Ectodermal cell (in vitro differentiated cells): ENCODE results near the gene LSM14A.

Source experiments
- H3K27ac ChIP-seq: 2 replicates; pipeline ENCODE4 v1.7.0; 2013; ENCODE audit warnings: mild to moderate bottlenecking, low read depth, low read length; ENCODE audit not compliant: insufficient read depth, poor library complexity, severe bottlenecking
- H3K27me3 ChIP-seq: 2 replicates; pipeline ENCODE4 v1.7.0; 2013; ENCODE audit warnings: mild to moderate bottlenecking, low read length; ENCODE audit not compliant: insufficient read depth, control insufficient read depth, poor library complexity, severe bottlenecking
- H3K36me3 ChIP-seq: one replicate; pipeline ENCODE4 v1.7.0; 2013; ENCODE audit warnings: low read length; ENCODE audit not compliant: control insufficient read depth, insufficient read depth
- H3K4me1 ChIP-seq: one replicate; pipeline ENCODE4 v1.7.0; 2013; ENCODE audit warnings: low read length; ENCODE audit not compliant: control insufficient read depth, insufficient read depth
- H3K4me3 ChIP-seq: 2 replicates; pipeline ENCODE4 v1.7.0; 2013; ENCODE audit warnings: low read depth, low read length, control low read depth; ENCODE audit not compliant: insufficient read depth
- H3K9me3 ChIP-seq: 2 replicates; pipeline ENCODE4 v1.7.0; 2013; ENCODE audit warnings: mild to moderate bottlenecking, low read length, moderate library complexity; ENCODE audit not compliant: control insufficient read depth
- WGBS, 2 experiments: methylation state at CpG; one replicate each; pipeline ENCODE4 v1.1.7; 2013; ENCODE audit warnings: missing lambda C conversion rate in 2 of 2; 5-methylcytosine and 5-hydroxymethylcytosine counted together

The LSM14A gene

DNA sequence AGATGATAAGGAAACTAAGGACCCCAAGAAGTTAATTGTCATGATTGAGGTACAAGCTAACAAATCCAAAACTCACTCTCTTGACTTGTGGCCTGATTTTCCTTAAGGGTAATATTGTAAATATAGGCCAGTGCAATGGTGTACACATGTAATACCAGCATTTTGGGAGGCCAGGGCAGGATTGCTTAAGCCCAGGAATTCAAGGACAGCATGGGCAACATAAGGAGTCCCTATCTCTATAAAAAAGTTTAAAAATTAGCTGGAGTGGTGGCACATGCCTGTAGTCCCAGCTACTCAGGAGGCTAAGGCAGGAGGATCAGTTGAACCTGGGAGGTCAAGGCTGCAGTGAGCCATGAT is 53.3 kb downstream of the LSM14A start:
- Histone ChIP-seq H3K9me3 (no peaks in the 10 kb centered on the region), H3K4me3 (no peak overlapping the region), H3K27me3 (no peaks in the 10 kb centered on the region), H3K27ac (no peak overlapping the region), H3K4me1 (no peaks in the 10 kb centered on the region), H3K36me3 (peaks cover 64% of the 10 kb centered on the region)

DNA sequence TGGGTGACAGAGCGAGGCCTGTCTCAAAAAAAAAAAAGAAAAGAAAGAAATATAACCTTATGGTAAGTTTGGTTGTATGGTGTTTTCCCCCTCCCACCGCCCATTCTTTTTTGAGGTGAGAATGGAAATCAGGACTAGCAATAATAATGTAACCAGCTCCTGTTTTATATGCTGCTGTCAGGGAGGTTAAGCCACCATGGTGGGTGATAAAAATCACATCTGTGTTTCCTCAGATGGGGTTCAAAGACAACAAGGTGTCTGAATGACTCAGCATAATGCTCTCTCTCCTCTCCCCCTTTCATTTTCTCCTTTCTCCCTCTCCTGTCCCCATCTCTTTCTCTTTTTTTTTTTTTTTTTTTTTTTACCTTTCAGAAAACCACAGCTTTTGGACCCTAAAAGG is 53.7 kb downstream of the LSM14A start:
- Histone ChIP-seq H3K27me3 (no peaks in the 10 kb centered on the region), H3K27ac (no peak overlapping the region), H3K36me3 (peaks cover 62% of the 10 kb centered on the region), H3K9me3 (no peaks in the 10 kb centered on the region), H3K4me1 (no peaks in the 10 kb centered on the region), H3K4me3 (no peak overlapping the region)
- WGBS, 2 experiments: 96 to 97% methylated on average over 2 of the region's 2 CpGs

DNA sequence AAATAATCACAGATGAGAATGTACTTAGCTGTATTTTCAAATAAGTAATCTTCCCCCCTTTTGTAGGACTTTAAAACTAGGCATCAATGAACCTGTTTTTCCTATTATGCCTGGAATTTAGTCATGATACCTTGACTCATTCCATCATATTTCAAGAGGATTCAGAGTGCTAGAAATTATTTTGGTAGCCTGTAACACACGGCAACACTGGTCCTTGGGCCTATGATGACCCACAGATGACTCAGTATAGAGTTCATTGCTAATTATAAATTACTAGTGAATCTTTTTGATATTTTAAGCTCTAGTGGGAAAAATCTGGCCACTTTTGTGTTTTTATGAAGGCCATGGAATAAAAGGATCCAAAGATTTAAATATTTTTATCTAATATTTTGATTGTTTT is 56.0 kb downstream of the LSM14A start:
- H3K4me1 ChIP-seq: no peaks in the 10 kb centered on the region
- peaks cover 40% of the 10 kb centered on the region for H3K36me3 ChIP-seq

DNA sequence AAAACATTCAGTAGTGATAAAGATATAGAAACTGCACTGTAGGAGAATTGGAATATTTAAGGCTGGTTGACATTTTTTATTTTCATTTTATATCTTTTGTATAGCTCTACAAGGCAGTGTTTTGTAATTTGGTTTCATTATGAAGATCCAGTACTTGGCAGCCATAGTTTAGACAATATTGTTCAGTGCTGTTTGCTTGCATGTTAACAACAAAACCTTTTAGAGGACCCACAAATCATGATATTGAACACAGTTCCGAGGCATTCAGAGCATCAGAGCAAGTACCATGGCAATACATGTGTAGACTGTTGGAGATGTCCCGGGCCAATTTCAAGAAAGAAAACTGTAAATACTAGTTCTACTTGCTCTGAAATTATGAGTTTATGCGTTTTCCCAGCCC is 56.5 kb downstream of the LSM14A start:
- Histone ChIP-seq H3K4me1 (no peaks in the 10 kb centered on the region), H3K36me3 (peaks cover 36% of the 10 kb centered on the region)

More for the DNA sequence above, 56.0 kb downstream of the LSM14A start:
- Histone ChIP-seq H3K27ac (no peak overlapping the region), H3K4me3 (no peak overlapping the region), H3K27me3 (no peaks in the 10 kb centered on the region), H3K9me3 (no peaks in the 10 kb centered on the region)
- WGBS, 2 experiments: 100% methylated on average over 1 of the region's 1 CpG

DNA sequence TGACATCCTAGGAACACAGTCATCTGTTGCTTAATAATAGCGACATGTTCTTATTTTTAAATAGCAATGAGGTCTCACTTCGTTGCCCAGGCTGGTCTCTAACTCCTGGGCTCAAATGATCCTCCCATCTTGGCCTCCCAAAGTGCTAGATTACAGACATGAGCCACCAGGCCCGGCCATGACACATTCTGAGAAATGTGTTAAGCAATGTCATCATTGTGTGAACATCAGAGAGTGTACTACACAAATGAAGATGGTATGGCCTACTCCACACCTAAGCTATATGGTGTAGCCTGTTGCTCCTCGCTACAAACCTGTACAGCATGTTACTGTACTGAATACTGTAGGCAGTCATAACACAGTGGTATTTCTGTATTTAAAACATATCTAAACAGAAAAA is 57.4 kb downstream of the LSM14A start:
- Histone ChIP-seq H3K27me3 (no peaks in the 10 kb centered on the region), H3K27ac (no peak overlapping the region), H3K9me3 (no peaks in the 10 kb centered on the region), H3K36me3 (peaks cover 26% of the 10 kb centered on the region), H3K4me3 (no peak overlapping the region), H3K4me1 (no peaks in the 10 kb centered on the region)
- 93 to 95% methylated on average over 4 of the region's 4 CpGs for WGBS, 2 experiments

More for the DNA sequence above, 56.5 kb downstream of the LSM14A start:
- Histone ChIP-seq H3K27me3 (no peaks in the 10 kb centered on the region), H3K27ac (no peak overlapping the region), H3K4me3 (no peak overlapping the region), H3K9me3 (no peaks in the 10 kb centered on the region)
- WGBS, 2 experiments: 97 to 99% methylated on average over 3 of the region's 3 CpGs

DNA sequence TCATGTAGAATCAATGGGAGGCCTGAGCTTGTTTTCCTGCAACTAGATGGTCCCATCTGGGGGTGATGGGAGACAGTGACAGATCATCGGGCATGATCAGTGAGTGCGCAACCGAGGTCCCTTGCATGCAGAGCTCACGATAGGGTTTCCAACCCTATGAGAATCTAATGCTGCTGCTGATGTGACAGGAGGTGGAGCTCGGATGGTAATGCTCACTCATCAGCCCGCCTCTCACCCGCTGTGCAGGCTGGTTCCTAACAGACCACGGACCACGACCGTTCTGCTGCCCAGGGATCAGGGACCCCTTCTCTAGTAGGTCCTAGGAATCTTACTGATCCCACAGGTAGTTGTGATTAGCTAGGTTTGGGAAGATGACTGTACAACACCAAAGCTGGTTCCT is 58.5 kb downstream of the LSM14A start:
- no peak overlapping the region for H3K4me3 ChIP-seq

DNA sequence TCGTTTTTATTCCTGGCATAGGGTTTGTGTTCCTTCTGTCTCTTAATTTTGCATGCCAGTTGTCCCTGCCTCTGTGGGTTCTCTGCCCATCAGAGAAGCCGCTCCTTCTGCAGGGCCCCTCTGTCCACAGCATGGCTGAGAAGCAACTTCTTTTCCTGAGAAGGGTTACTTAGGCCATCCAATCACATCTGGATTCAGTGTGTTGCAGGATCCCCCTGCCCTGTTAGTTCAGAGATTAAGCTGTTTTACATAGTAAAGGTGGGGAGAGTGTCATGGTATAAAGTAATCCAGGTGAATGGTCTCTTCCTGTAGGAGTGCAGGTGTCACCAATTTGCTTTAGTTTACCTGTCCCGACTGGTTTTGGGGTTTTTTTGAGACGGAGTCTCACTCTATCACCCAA is 59.1 kb downstream of the LSM14A start:
- peaks cover 20% of the 10 kb centered on the region for H3K36me3 ChIP-seq
- H3K27me3 ChIP-seq: no peaks in the 10 kb centered on the region
- 92 to 94% methylated on average over 4 of the region's 4 CpGs for WGBS, 2 experiments
- no peaks in the 10 kb centered on the region for H3K4me1 ChIP-seq
- no peaks in the 10 kb centered on the region for H3K9me3 ChIP-seq
- H3K4me3 ChIP-seq: no peak overlapping the region
- no peak overlapping the region for H3K27ac ChIP-seq

More for the DNA sequence above, 58.5 kb downstream of the LSM14A start:
- H3K9me3 ChIP-seq: no peaks in the 10 kb centered on the region
- H3K36me3 ChIP-seq: peaks cover 20% of the 10 kb centered on the region
- no peaks in the 10 kb centered on the region for H3K27me3 ChIP-seq
- no peaks in the 10 kb centered on the region for H3K4me1 ChIP-seq
- WGBS, 2 experiments: 84 to 86% methylated on average over 10 of the region's 10 CpGs
- H3K27ac ChIP-seq: no peak overlapping the region

DNA sequence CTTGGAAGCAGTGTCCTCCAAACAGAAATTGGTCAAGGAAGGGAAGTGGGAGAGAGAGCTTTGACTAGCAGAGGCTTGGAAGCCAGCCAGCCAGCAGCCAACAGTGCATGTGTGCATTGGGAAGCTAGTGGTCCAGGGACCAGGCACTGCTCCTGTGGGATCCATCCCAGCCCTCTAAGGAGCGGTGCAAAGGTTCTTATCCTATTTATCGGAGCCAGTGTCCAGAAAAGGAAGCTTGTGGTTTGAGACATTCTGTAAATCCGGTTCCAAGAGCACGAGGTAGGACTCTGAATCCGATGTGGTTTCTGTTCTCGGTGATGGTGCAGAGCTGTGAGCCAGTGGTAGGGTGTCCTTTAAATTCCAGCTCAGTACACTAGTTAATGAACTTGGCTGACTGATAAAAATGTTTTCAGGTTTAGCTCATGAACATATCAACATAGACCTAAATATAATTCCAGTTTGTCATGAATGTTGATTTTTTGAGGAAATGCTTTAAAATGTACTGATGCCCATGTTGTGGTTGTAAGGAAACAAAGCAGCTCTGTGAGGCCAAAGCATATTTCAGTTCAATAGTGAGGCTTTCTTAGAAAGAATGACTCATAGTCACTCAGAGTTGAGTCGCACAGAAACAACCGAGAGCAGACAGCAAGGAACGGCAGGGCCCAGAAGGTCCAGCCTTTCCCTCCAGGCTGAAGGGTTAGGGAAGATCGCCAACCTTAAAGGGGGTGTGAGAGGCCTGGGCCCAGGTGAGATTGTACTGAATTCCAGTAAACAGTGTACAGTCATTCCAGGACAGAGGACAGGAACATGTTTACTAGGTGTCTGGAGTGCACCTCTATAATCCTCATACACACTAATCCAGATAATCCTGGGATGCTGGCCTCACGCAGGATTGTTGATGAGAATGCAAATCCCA is 60.5 kb downstream of the LSM14A start:
- Histone ChIP-seq H3K9me3 (no peaks in the 10 kb centered on the region), H3K4me1 (no peaks in the 10 kb centered on the region), H3K36me3 (peaks cover 10% of the 10 kb centered on the region), H3K27ac (no peak overlapping the region), H3K27me3 (no peaks in the 10 kb centered on the region), H3K4me3 (no peak overlapping the region)
- 83 to 85% methylated on average over 11 of the region's 11 CpGs for WGBS, 2 experiments

DNA sequence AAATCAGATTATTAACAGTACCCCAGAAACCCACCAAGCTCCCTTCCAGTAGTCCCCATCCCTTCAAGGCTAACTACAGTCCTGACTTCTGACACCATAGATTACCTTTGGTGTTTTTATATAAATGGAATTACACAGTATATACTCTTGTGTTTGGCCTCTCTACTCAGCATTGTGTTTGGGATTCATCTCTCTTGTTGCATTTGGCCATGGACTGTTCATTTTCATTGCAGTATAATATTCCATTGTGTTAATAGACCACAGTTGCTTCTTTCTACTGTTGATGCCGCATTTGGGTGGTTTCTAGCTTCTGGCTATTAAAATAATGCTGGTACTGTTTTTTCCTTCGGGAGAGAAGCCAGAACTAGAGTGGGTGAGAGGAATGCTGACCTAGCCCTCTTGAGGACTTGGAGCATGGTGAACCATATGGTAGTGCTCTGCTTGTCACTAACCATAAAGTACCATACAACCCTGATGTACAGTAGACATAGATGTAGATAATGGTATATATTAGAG is 63.2 kb downstream of the LSM14A start:
- Histone ChIP-seq H3K4me1 (no peaks in the 10 kb centered on the region), H3K27ac (no peak overlapping the region), H3K4me3 (no peak overlapping the region), H3K36me3 (no peaks in the 10 kb centered on the region), H3K27me3 (no peaks in the 10 kb centered on the region), H3K9me3 (no peaks in the 10 kb centered on the region)
- WGBS, 2 experiments: 94 to 96% methylated on average over 2 of the region's 2 CpGs

DNA sequence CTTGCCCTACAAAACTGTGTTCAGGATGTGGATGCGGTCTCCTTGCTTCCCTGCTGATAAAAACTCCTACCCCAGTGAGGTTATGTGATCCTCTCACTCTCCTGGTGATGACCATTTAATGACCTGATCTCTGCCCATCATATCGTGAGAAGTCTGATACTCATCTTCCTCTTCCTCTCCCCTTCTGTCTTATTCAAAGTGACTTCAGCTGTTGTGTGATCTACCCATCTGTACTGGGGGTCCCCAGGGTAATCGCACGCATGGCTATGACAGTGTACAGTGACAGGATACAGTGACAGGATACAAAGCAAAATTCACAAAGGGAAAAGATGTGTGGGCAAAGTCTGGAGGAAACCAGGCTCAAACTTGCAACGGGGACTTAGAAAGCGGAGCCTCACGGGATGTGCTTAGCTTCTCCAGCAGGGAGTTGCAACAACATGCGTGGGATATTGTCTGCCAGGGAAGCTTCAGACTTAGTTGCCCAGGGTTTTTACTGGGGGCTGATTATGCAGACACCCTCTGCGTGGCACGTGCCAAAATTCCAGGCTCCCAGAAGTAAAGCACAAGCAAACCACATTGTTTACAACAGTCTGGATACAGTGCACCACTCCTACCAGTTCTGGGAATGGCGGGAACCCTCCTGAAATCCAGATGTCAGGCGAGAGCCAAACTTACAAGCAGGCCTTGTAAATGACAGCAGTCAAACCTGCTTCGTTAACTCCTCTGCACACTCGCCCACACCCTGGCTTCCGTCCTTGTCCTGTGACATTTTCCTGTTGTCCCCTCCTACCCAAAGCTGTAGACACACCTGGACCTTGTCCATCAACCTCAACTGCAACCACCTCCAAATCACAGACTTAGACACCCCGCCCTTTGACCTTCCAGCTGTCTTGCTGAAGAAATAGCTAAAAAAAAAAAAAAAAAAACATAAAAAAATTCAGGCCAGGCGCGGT is 64.0 kb downstream of the LSM14A start:
- 84 to 89% methylated on average over 18 of the region's 18 CpGs for WGBS, 2 experiments
- no peaks in the 10 kb centered on the region for H3K36me3 ChIP-seq
- no peak overlapping the region for H3K27ac ChIP-seq
- no peaks in the 10 kb centered on the region for H3K27me3 ChIP-seq
- no peak overlapping the region for H3K4me3 ChIP-seq
- H3K9me3 ChIP-seq: no peaks in the 10 kb centered on the region
- no peaks in the 10 kb centered on the region for H3K4me1 ChIP-seq
